ENCODE results near the gene ASB2.

The ASB2 gene

GRCh38 chr14:94001016-94001415 lies 24.6 kb upstream of the ASB2 start:
- DNase-seq: no peak

GRCh38 chr14:94000267-94000666 lies 23.9 kb upstream of the ASB2 start:
- DNase-seq: no peak

DNA sequence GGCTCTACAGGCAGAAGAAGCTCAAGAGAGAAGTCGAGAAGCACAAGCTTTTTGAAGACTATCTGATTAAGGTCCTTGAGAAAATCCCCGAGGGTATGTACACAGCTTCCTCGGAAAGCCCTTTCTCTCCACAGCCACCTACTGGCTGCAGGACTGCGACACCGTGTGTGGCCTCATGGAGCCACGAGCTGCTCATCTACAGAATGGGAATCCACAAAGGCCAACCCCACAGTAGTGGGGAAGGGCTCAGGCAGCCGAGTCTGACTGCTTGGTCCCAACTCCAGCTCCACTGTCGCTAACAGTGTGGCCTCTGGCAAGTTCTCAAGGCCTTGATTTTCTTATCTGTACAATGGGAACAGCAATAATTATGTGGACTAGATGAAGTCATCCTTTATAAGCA lies 23.2 kb upstream of the ASB2 start:
- DNase-seq: no peak

GRCh38 chr14:93998871-93999403 lies 22.6 kb upstream of the ASB2 start:
- DNase-seq: no peak

GRCh38 chr14:93997916-93998870 lies 21.8 kb upstream of the ASB2 start:
- DNase-seq: no peak

DNA sequence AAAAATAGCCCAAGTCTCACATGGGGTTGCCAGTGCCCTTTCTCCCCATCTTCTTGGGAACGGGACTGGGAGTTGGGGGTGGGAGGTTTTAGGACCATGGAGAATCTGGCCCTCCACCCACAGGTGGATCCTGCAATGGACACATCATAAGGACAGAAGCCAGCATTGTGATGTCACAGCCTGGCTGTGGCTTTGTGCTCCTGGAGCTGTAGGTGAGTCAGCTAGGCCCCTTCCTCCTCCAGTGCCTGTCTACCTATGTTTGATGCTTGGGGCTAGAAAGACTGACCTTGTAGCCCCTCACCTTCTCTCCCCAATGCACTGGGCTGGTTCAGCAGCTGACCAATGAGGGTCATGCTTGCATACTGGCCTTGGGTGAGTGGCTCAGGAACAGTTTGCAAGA lies 20.7 kb upstream of the ASB2 start, which contains the start of gene CCDC197:
TSS of gene CCDC197 (plus strand) at position 220 of the 400 bp plus-strand sequence. CDS start 831 bp downstream, outside the sequence.
- no peak for DNase-seq

GRCh38 chr14:93996130-93996695 lies 19.8 kb upstream of the ASB2 start:
- DNase-seq: no peak

GRCh38 chr14:93994919-93995682 lies 18.7 kb upstream of the ASB2 start:
- DNase-seq: peak in 1 of 2 donors; percentile 10

DNA sequence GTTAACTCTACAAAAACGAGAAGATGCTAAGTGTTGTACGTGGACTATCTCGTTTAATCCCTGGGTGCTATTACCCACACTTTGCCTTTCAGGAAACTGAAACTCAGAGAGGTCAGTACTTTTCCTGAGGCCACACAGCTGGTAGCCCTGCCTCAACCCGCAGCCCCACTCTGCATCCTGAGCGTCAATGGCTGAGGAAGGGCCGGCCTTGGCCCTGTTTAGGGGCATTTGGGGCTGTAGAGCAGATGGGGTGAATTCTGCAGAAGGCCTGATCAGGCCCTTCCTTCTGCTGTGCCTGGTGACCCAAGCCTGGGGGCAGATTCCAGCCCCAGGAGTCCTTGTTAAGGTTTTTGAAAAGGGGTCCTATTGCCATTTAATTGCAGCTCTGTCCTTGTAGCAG lies 17.0 kb upstream of the ASB2 start:
- DNase-seq: no peak

DNA sequence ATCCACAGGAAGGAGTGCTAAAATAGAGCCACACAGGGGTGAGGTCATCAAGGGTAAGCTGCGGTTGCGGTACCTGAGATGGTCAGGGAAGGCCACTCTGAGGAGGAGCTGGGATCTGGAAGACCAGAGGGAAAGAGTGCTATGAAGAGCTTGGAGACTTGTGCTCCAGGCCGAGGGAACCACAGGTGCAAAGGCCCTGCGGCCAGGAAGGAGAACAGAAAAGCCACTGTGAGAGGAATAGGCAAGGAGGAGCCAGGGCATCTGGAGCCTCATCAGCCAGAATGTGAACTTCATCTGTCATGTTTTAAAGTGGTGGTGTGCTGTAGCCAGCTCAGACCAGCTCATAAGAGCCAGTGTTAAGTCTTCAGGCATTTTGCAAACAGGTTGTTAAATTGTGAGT lies 15.3 kb upstream of the ASB2 start:
- no peak for DNase-seq

GRCh38 chr14:93991212-93991611 lies 14.8 kb upstream of the ASB2 start:
- no peak for DNase-seq

GRCh38 chr14:93989939-93990338 lies 13.6 kb upstream of the ASB2 start:
- DNase-seq: no peak

GRCh38 chr14:93987815-93988476 lies 11.6 kb upstream of the ASB2 start:
- DNase-seq: no peak

DNA sequence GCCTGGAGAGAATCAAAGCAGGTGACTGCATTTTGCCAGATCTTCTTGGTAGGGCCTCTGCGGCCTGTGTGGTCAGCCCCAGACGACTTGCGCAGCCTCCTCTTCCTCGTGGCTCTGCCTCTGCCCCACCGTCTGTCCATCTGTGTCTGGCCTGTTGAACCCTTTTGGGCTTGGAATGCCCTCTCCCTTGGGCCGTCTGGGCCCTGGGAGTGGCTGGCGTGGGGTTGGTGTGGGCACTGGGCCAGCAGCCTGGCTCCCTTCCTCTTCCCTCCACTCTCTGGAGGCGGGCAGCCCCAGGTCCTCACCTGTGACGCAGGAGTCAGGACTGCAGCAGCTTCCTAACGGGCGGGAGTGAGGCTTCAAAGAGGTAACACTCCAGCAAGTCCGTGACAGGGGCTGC lies 11.0 kb upstream of the ASB2 start:
- no peak for DNase-seq

- DNase-seq: no peak
Measured at GRCh38 chr14:93986955-93987354, 10.6 kb upstream of the ASB2 start.

DNA sequence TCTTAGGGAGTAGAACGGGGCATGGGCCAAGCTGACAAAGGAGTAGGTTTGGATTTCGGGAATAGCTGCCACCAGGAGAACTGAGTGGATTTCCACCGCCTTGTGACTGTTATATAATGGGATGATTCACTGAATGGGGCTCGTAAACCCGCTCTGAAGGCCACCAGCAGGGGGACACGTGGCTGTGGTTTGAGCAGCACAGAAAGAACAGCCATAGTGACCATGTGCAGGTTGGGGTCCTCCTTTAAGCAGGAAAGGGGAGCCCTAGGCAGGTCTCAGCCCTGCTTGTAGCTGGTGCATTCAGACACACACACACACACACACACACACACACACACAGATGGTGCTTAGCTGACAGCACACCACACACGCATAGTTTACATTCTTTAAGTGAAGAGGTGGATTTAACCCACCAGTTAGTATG lies 8.6 kb upstream of the ASB2 start:
- peak in 1 of 2 donors; percentile 46 for DNase-seq

DNA sequence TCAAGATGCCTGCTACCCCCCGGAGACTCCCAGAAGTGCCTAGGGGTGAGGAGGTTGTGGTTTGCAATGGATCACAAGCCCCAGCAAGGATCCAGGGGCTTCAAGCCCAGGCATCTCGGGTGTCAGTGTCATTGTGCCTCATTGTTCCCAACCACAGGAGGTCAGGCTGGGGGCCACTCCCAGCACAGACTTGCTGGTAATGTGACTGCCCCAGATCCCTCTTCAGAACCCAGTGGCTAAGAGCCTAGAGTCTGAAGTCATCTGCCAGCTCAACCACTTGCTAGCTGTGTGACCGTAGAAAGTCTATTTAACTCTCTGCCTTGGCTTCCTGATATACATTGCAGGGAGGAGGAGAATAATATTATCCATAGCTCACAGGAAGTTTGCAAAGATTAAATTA lies 7.7 kb upstream of the ASB2 start:
- DNase-seq: no peak

DNA sequence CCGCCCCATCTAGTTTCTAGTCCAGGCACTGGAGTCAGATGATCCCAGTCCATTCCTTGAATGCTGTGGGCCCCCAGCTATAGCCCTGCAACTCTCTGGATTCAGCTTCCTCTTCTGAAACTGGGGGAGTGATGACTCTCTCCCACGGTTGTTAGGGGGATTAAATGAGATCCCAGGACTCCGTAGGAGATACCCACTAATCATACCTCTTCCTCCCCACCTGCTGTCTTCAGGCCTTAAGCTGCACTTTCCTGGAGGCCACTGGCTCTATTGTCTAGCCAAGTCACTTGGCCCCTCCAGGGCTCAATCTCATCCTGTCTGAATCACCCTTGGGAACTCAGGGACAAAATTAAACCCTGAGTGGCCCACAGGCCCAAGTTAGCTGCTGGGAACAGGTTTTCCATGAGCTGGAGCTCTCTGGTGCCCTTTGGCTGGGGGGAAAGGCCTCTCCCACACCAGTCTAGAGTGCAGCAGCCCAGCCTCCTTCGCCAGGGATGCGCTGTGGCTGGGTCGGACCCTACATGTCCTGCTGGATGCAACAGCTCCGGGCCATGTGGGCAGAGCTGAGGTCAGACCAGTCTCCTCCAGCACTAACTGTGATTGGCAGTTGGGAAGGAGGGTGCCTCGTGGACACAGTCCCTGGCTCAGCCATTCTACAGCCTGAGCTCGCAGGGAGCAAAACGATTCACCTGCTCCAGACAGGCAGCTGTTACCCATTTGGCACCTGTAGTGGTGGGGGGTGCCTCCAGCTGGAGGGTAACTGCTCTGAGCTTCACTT lies 6.0 kb upstream of the ASB2 start:
- no peak for DNase-seq

GRCh38 chr14:93981316-93982229 lies 5.2 kb upstream of the ASB2 start:
- no peak for DNase-seq

GRCh38 chr14:93980456-93981201 lies 4.3 kb upstream of the ASB2 start:
- DNase-seq: no peak
